Measurements from ENCODE around the gene SMIM33. TPM values are rescaled to one million over a fixed set of nuclear protein-coding genes. Genes with fewer than 3 reads are reported as not detected.
"Not testable (repeated sequence)": the region's sequence is repeated elsewhere in the genome, so short reads cannot be mapped to it uniquely, and the experiment has no call there.

Gene SMIM33
- total and polyA plus RNA-seq, 4 experiments from 2014 or later = 0.31 to 1.2 (median 1.0) TPM

- no peak overlapping the region for H3K27ac ChIP-seq (ENCODE audit: low read depth, low read length)
- peaks cover 14% of the 10 kb centered on the region for H3K4me1 ChIP-seq (ENCODE audit: insufficient read depth, low read length)
- H3K9me3 Mint-ChIP-seq = no peaks in the 10 kb centered on the region
- H3K27me3 Mint-ChIP-seq = no peaks in the 10 kb centered on the region
- no peak for DNase-seq
- H3K27ac Mint-ChIP-seq = no peak overlapping the region
- CTCF ChIA-PET (ENCODE audit: partially characterized antibody) = interaction anchor here (0.7 to 2.5 kb wide), 3 partner anchors 13 to 171 kb away, joined by 3 to 13 read pairs (median 3); no protein-coding TSS in a partner anchor
- no peaks in the 10 kb centered on the region for H3K36me3 ChIP-seq (ENCODE audit: insufficient read depth, low read length)
- peaks cover 16 to 32% (median 24%) of the 10 kb centered on the region in 4 donors for H3K4me1 Mint-ChIP-seq
- no peak overlapping the region for H3K4me3 ChIP-seq (ENCODE audit: low read length in 2 of 2)
- H3K27me3 ChIP-seq (ENCODE audit: insufficient read depth, low read length) = no peaks in the 10 kb centered on the region
- POLR2A ChIA-PET (ENCODE audit: partially characterized antibody) = interaction anchor here (1.2 to 5.2 kb wide), 2 partner anchors 10 to 46 kb away, joined by 5 to 111 read pairs; partner anchors contain the start of gene STING1
- peak overlapping the region in 1 of 8 donors; percentile 59 for H3K4me3 Mint-ChIP-seq
- no peaks in the 10 kb centered on the region for H3K9me3 ChIP-seq (ENCODE audit: control insufficient read depth in 1 of 2, low read length in 2 of 2)
- intact Hi-C loops (cut with micrococcal nuclease) = no loop called here
- H3K36me3 Mint-ChIP-seq = peaks cover 4 to 10% of the 10 kb centered on the region in 2 donors
Measured at GRCh38 chr5:139435676-139436075, 35.1 kb upstream of the SMIM33 start.

GRCh38 chr5:139438707-139439012 lies 32.1 kb upstream of the SMIM33 start:
- H3K4me1 Mint-ChIP-seq = peaks cover 27 to 57% (median 35%) of the 10 kb centered on the region in 4 donors
- H3K36me3 ChIP-seq (ENCODE audit: insufficient read depth, low read length) = no peaks in the 10 kb centered on the region
- H3K9me3 Mint-ChIP-seq = no peaks in the 10 kb centered on the region
- no peaks in the 10 kb centered on the region for H3K27me3 Mint-ChIP-seq
- DNase-seq = peak in 1 of 5 donors; percentile 47
- peak overlapping the region; percentile 96 to 99 (median 98) for H3K4me3 Mint-ChIP-seq
- POLR2A ChIA-PET (ENCODE audit: partially characterized antibody) = interaction anchor here (0.8 to 11.9 kb wide), 17 partner anchors 8 to 198 kb away, joined by 3 to 171 read pairs (median 6); partner anchors contain the start of genes ECSCR, MATR3, PAIP2 and SMIM33
- CTCF ChIA-PET (ENCODE audit: partially characterized antibody) = interaction anchor here (1.3 to 3.5 kb wide), 5 partner anchors 9 to 79 kb away, joined by 3 to 35 read pairs (median 7); partner anchors contain the start of gene ECSCR
- H3K27me3 ChIP-seq (ENCODE audit: insufficient read depth, low read length) = no peaks in the 10 kb centered on the region
- peak overlapping the region; percentile 99 for H3K27ac ChIP-seq (ENCODE audit: low read depth, low read length)
- H3K9me3 ChIP-seq (ENCODE audit: control insufficient read depth in 1 of 2, low read length in 2 of 2) = no peaks in the 10 kb centered on the region
- H3K27ac Mint-ChIP-seq = peak overlapping the region; percentile 93 to 100 (median 100)
- H3K4me1 ChIP-seq (ENCODE audit: insufficient read depth, low read length) = peaks cover 25% of the 10 kb centered on the region
- intact Hi-C loops (cut with micrococcal nuclease) = loop anchor here (1.0 kb wide), 5 partner anchors 20 to 123 kb away; partner anchors contain the start of genes SPATA24, STING1 and UBE2D2
- peak overlapping the region in 1 of 2 donors; percentile 91 for H3K4me3 ChIP-seq (ENCODE audit: low read length in 2 of 2)
- peaks cover 4 to 10% of the 10 kb centered on the region in 2 donors for H3K36me3 Mint-ChIP-seq

- Histone ChIP-seq H3K36me3 (ENCODE audit: insufficient read depth, low read length) (no peaks in the 10 kb centered on the region), H3K27ac (ENCODE audit: low read depth, low read length) (peak within 1 kb of the TSS; percentile 99), H3K27me3 (ENCODE audit: insufficient read depth, low read length) (no peaks in the 10 kb centered on the region), H3K9me3 (ENCODE audit: control insufficient read depth in 1 of 2, low read length in 2 of 2) (no peaks in the 10 kb centered on the region), H3K4me3 (ENCODE audit: low read length in 2 of 2) (peak within 1 kb of the TSS; percentile 83 to 91), H3K4me1 (ENCODE audit: insufficient read depth, low read length) (peaks cover 31% of the 10 kb centered on the region)
- Mint-ChIP-seq H3K27me3 (no peaks in the 10 kb centered on the region), H3K27ac (peak within 1 kb of the TSS; percentile 93 to 100 (median 100)), H3K4me1 (peaks cover 32 to 63% (median 41%) of the 10 kb centered on the region in 4 donors), H3K9me3 (no peaks in the 10 kb centered on the region), H3K4me3 (peak within 1 kb of the TSS; percentile 96 to 99 (median 98)), H3K36me3 (peaks cover 4 to 10% of the 10 kb centered on the region in 2 donors)
- intact Hi-C loops (cut with micrococcal nuclease) = loop anchor here (1.0 kb wide), 5 partner anchors 19 to 122 kb away; partner anchors contain the start of genes SPATA24, STING1 and UBE2D2
- peak; percentile 84 to 90 (median 86) for DNase-seq
- ChIA-PET CTCF (ENCODE audit: partially characterized antibody) (interaction anchor here (1.2 to 3.5 kb wide), 8 partner anchors 9 to 327 kb away, joined by 3 to 35 read pairs (median 4); partner anchors contain the start of gene ECSCR), POLR2A (ENCODE audit: partially characterized antibody) (interaction anchor here (0.8 to 11.9 kb wide), 21 partner anchors 9 to 197 kb away, joined by 3 to 171 read pairs (median 6); partner anchors contain the start of genes ECSCR, MATR3, PAIP2 and SMIM33)
Measured at GRCh38 chr5:139439013-139439903, 31.5 kb upstream of the SMIM33 start, which contains the start of gene DNAJC18. Gene DNAJC18, minus strand, starts transcription at chr5:139439525. Its CDS starts 80 bp downstream, at chr5:139439445.

- Mint-ChIP-seq H3K4me3 (peak overlapping the region in 4 of 8 donors; percentile 31 to 98 (median 76)), H3K4me1 (peaks cover 33 to 74% (median 43%) of the 10 kb centered on the region in 4 donors), H3K27ac (peak overlapping the region in 4 of 7 donors; percentile 83 to 100 (median 100))
- Histone ChIP-seq H3K27ac (ENCODE audit: low read depth, low read length) (peak overlapping the region; percentile 99), H3K4me1 (ENCODE audit: insufficient read depth, low read length) (peaks cover 41% of the 10 kb centered on the region)
- H3K4me3 ChIP-seq (ENCODE audit: low read length in 2 of 2); H3K9me3 ChIP-seq (ENCODE audit: control insufficient read depth in 1 of 2, low read length in 2 of 2); H3K36me3 ChIP-seq (ENCODE audit: insufficient read depth, low read length); H3K36me3 Mint-ChIP-seq; H3K27me3 ChIP-seq (ENCODE audit: insufficient read depth, low read length); H3K9me3 Mint-ChIP-seq; intact Hi-C loops (cut with micrococcal nuclease); DNase-seq; H3K27me3 Mint-ChIP-seq: not testable (repeated sequence)
- POLR2A ChIA-PET (ENCODE audit: partially characterized antibody) = interaction anchor here (1.0 to 11.9 kb wide), 8 partner anchors 10 to 167 kb away, joined by 3 to 171 read pairs (median 28); partner anchors contain the start of genes ECSCR, SMIM33 and STING1
- CTCF ChIA-PET (ENCODE audit: partially characterized antibody) = interaction anchor here (1.3 to 1.5 kb wide), 3 partner anchors 73 to 326 kb away, joined by 3 to 4 read pairs (median 3); no protein-coding TSS in a partner anchor
Measured at GRCh38 chr5:139440416-139440815, 30.4 kb upstream of the SMIM33 start.

GRCh38 chr5:139443831-139444453 lies 26.9 kb upstream of the SMIM33 start:
- Mint-ChIP-seq H3K27ac (peak overlapping the region; percentile 89 to 98 (median 93)), H3K4me3 (peak overlapping the region in 6 of 8 donors; percentile 64 to 85 (median 76)), H3K36me3 (peaks cover 0 to 4% of the 10 kb centered on the region in 2 donors), H3K9me3 (no peaks in the 10 kb centered on the region), H3K27me3 (no peaks in the 10 kb centered on the region), H3K4me1 (peaks cover 40 to 85% (median 52%) of the 10 kb centered on the region in 4 donors)
- peaks cover 58% of the 10 kb centered on the region for H3K4me1 ChIP-seq (ENCODE audit: insufficient read depth, low read length)
- H3K36me3 ChIP-seq (ENCODE audit: insufficient read depth, low read length) = no peaks in the 10 kb centered on the region
- no peaks in the 10 kb centered on the region for H3K9me3 ChIP-seq (ENCODE audit: control insufficient read depth in 1 of 2, low read length in 2 of 2)
- no peak overlapping the region for H3K4me3 ChIP-seq (ENCODE audit: low read length in 2 of 2)
- peak in 3 of 5 donors; percentile 41 to 68 (median 52) for DNase-seq
- no peak overlapping the region for H3K27ac ChIP-seq (ENCODE audit: low read depth, low read length)
- no peaks in the 10 kb centered on the region for H3K27me3 ChIP-seq (ENCODE audit: insufficient read depth, low read length)
- CTCF ChIA-PET (ENCODE audit: partially characterized antibody) = interaction anchor here (1.3 to 3.6 kb wide), 4 partner anchors 14 to 69 kb away, joined by 3 to 17 read pairs (median 10); no protein-coding TSS in a partner anchor
- intact Hi-C loops (cut with micrococcal nuclease) = no loop called here
- POLR2A ChIA-PET (ENCODE audit: partially characterized antibody) = interaction anchor here (0.6 to 11.9 kb wide), 13 partner anchors 14 to 128 kb away, joined by 3 to 171 read pairs (median 4); partner anchors contain the start of genes ECSCR, SMIM33 and STING1

- no peaks in the 10 kb centered on the region for H3K9me3 ChIP-seq (ENCODE audit: control insufficient read depth in 1 of 2, low read length in 2 of 2)
- no peak overlapping the region for H3K4me3 Mint-ChIP-seq
- no peak for DNase-seq
- H3K27ac ChIP-seq (ENCODE audit: low read depth, low read length) = no peak overlapping the region
- intact Hi-C loops (cut with micrococcal nuclease) = no loop called here
- no peaks in the 10 kb centered on the region for H3K27me3 ChIP-seq (ENCODE audit: insufficient read depth, low read length)
- H3K4me1 Mint-ChIP-seq = peaks cover 31 to 74% (median 45%) of the 10 kb centered on the region in 4 donors
- H3K4me3 ChIP-seq (ENCODE audit: low read length in 2 of 2) = no peak overlapping the region
- peaks cover 51% of the 10 kb centered on the region for H3K4me1 ChIP-seq (ENCODE audit: insufficient read depth, low read length)
- peak overlapping the region in 5 of 7 donors; percentile 2 to 90 (median 52) for H3K27ac Mint-ChIP-seq
- no peaks in the 10 kb centered on the region for H3K9me3 Mint-ChIP-seq
- ChIA-PET CTCF (ENCODE audit: partially characterized antibody) (interaction anchor here (1.4 to 3.6 kb wide), 4 partner anchors 13 to 67 kb away, joined by 4 to 17 read pairs (median 10); partner anchors contain the start of gene STING1), POLR2A (ENCODE audit: partially characterized antibody) (interaction anchor here (0.6 to 11.9 kb wide), 6 partner anchors 9 to 117 kb away, joined by 3 to 171 read pairs (median 11); partner anchors contain the start of genes ECSCR and STING1)
- no peaks in the 10 kb centered on the region for H3K36me3 ChIP-seq (ENCODE audit: insufficient read depth, low read length)
- no peaks in the 10 kb centered on the region for H3K36me3 Mint-ChIP-seq
- no peaks in the 10 kb centered on the region for H3K27me3 Mint-ChIP-seq
Measured at GRCh38 chr5:139445325-139446170, 25.3 kb upstream of the SMIM33 start.

All from CD4-positive, alpha-beta memory T cell (primary cell).